ENCODE measurements around the gene ILKAP. TPM values are rescaled to one million over a fixed set of nuclear protein-coding genes. Genes with fewer than 3 reads are reported as not detected.
A peak's percentile ranks its signal among the peaks of the same experiment; 100 is the strongest.

ILKAP gene
- total RNA-seq, 1 experiment from 2014 or later = 49.9 TPM

- POLR2A ChIA-PET = interaction anchor here (0.6 to 0.7 kb wide), 2 partner anchors 9 to 26 kb away, joined by 3 read pairs; no protein-coding TSS in a partner anchor
- Histone ChIP-seq H3K36me3 (ENCODE audit: control insufficient read depth, insufficient read depth, low read length) (no peaks in the 10 kb centered on the region), H3K4me3 (ENCODE audit: low read depth in 2 of 2, low read length in 2 of 2) (no peak overlapping the region), H3K4me1 (ENCODE audit: control insufficient read depth, insufficient read depth, low read length) (peaks cover 35% of the 10 kb centered on the region), H3K27me3 (ENCODE audit: control insufficient read depth, insufficient read depth, low read length) (no peaks in the 10 kb centered on the region), H3K27ac (ENCODE audit: low read length) (peak overlapping the region; percentile 69), H3K9me3 (ENCODE audit: control insufficient read depth, insufficient read depth, low read depth, low read length) (no peaks in the 10 kb centered on the region)
- ATAC-seq (peak; percentile 68), DNase-seq (ENCODE audit: low read depth, low spot score) (peak; percentile 47)
- intact Hi-C loops (cut with micrococcal nuclease; ENCODE audit: unreplicated experiment) = no loop called here
- no peak for TF ChIP-seq CTCF (IDR thresholded peaks at IDR 0.05)
- peak; percentile 57; the same call in 1 of the 2 replicates for TF ChIP-seq POLR2AphosphoS5 (IDR thresholded peaks at IDR 0.05; ENCODE audit: low read depth, low read length)
- no peak for TF ChIP-seq TCF7L2 (IDR thresholded peaks at IDR 0.05; ENCODE audit: low read depth, low read length)
- no peak for TF ChIP-seq REST (IDR thresholded peaks at IDR 0.05; ENCODE audit: insufficient read depth in 1 of 2, low read depth in 2 of 2, low read length in 1 of 2)
- TF ChIP-seq SIN3A (IDR thresholded peaks at IDR 0.05; ENCODE audit: borderline replicate concordance, insufficient read depth, low read depth, low read length) = no peak
- CTCF ChIA-PET = no interaction called here
- no TSS peak for BruUV-seq (replicated peaks)
- in situ Hi-C loops (cut with HindIII; ENCODE audit: low pct_unique_long_range_greater_than_20kb, low sequenced_read_pairs) = no loop called here
Measured at GRCh38 chr2:238141541-238142318, 61.8 kb downstream of the ILKAP start.

- ChIA-PET CTCF (no interaction called here), POLR2A (interaction anchor here (0.6 kb wide), 1 partner anchor 8 kb away, joined by 3 read pairs; no protein-coding TSS in a partner anchor)
- Histone ChIP-seq H3K9me3 (ENCODE audit: control insufficient read depth, insufficient read depth, low read depth, low read length) (no peaks in the 10 kb centered on the region), H3K27ac (ENCODE audit: low read length) (no peak overlapping the region), H3K36me3 (ENCODE audit: control insufficient read depth, insufficient read depth, low read length) (no peaks in the 10 kb centered on the region), H3K4me1 (ENCODE audit: control insufficient read depth, insufficient read depth, low read length) (peaks cover 35% of the 10 kb centered on the region), H3K4me3 (ENCODE audit: low read depth in 2 of 2, low read length in 2 of 2) (no peak overlapping the region), H3K27me3 (ENCODE audit: control insufficient read depth, insufficient read depth, low read length) (no peaks in the 10 kb centered on the region)
- in situ Hi-C loops (cut with HindIII; ENCODE audit: low pct_unique_long_range_greater_than_20kb, low sequenced_read_pairs) = no loop called here
- no peak for TF ChIP-seq TCF7L2 (IDR thresholded peaks at IDR 0.05; ENCODE audit: low read depth, low read length)
- TF ChIP-seq REST (IDR thresholded peaks at IDR 0.05; ENCODE audit: insufficient read depth in 1 of 2, low read depth in 2 of 2, low read length in 1 of 2) = no peak
- TF ChIP-seq SIN3A (IDR thresholded peaks at IDR 0.05; ENCODE audit: borderline replicate concordance, insufficient read depth, low read depth, low read length) = no peak
- no peak for TF ChIP-seq POLR2AphosphoS5 (IDR thresholded peaks at IDR 0.05; ENCODE audit: low read depth, low read length)
- TF ChIP-seq CTCF (IDR thresholded peaks at IDR 0.05) = no peak
- ATAC-seq (no peak), DNase-seq (ENCODE audit: low read depth, low spot score) (no peak)
- intact Hi-C loops (cut with micrococcal nuclease; ENCODE audit: unreplicated experiment) = no loop called here
- no TSS peak for BruUV-seq (replicated peaks)
Measured at GRCh38 chr2:238140721-238141540, 62.6 kb downstream of the ILKAP start.

All from Panc1 (cell line).